Kidney (tissue), 14 donors: ENCODE data around the gene TTC8. TPM values are rescaled to one million over a fixed set of nuclear protein-coding genes. Genes with fewer than 3 reads are reported as not detected.

Experiments used
- DNase-seq, 5 donors: peaks; one replicate each; pipeline ENCODE4 v3.0.0-alpha.2; 2013 to 2020
- FAIRE-seq: peaks from 2 replicates; lab custom pipeline; 2012; peaks lifted over from hg19 to GRCh38; lab: Jason Lieb, UNC
- H3K27ac ChIP-seq, 2 donors: one replicate each; pipeline ENCODE4 v1.7.0; 2013; ENCODE audit warnings: low read depth in 2 of 2, low read length in 2 of 2, inconsistent platforms in 1 of 2
- H3K27me3 ChIP-seq: one replicate; pipeline ENCODE4 v1.7.1; 2013; ENCODE audit warnings: low read length, inconsistent platforms; ENCODE audit not compliant: control insufficient read depth, insufficient read depth
- H3K36me3 ChIP-seq, 3 donors: one replicate each; pipeline versions ENCODE4 v1.7.0 to v1.7.1; 2013; ENCODE audit warnings: low read length in 3 of 3, control low read depth in 1 of 3, inconsistent platforms in 1 of 3; ENCODE audit not compliant: insufficient read depth in 3 of 3, control insufficient read depth in 2 of 3
- H3K4me1 ChIP-seq, 3 donors: one replicate each; pipeline versions ENCODE4 v1.7.0 to v1.7.1; 2013; ENCODE audit warnings: low read length in 3 of 3, inconsistent platforms in 1 of 3, low read depth in 1 of 3; ENCODE audit not compliant: control insufficient read depth in 2 of 3, insufficient read depth in 2 of 3
- H3K4me3 ChIP-seq, 3 donors: one replicate each; pipeline versions ENCODE4 v1.7.0 to v1.8.1; 2013; ENCODE audit warnings: low read length in 3 of 3, control low read depth in 1 of 3, inconsistent platforms in 1 of 3
- H3K9ac ChIP-seq, 3 donors: one replicate each; pipeline versions ENCODE4 v1.7.0 to v1.7.1; 2013; ENCODE audit warnings: low read length in 3 of 3, control low read depth in 1 of 3, inconsistent platforms in 1 of 3
- H3K9me3 ChIP-seq, 3 donors: one replicate each; pipeline versions ENCODE4 v1.7.0 to v1.7.1; 2013; ENCODE audit warnings: low read length in 3 of 3, control low read depth in 1 of 3, inconsistent platforms in 1 of 3; ENCODE audit not compliant: control insufficient read depth in 2 of 3, insufficient read depth in 1 of 3
- CTCF ChIP-seq: IDR thresholded peaks from 3 replicates; pipeline ENCODE4 v1.5.1; 2012; ENCODE audit warnings: mild to moderate bottlenecking, moderate library complexity, borderline replicate concordance; ENCODE audit not compliant: insufficient read depth; ENCODE audit errors: extremely low read depth
- intact Hi-C: fragments of 100-400 bp; cut with DNase I; formaldehyde crosslinking; loops from one replicate; pipeline ENCODE4 v1.11.1; 2022
- polyA plus RNA-seq: library from polyadenylated mRNA; stranded (reverse); fragments of 350-450 nt; fragmentation: Illumina TruSeq; extraction: RNeasy Lipid Tissue Mini Kit (QIAGEN cat#74804); gene quantifications from one replicate; pipeline ENCODE4 v1.2.3, GENCODE V29; 2014; ENCODE audit warnings: low read depth, low replicate concordance; ENCODE audit not compliant: insufficient read depth
- total RNA-seq: library from RNA; stranded (reverse); fragmentation: NEBNext Ultra II Directional; extraction: Animal tissue kit (Norgen Biotek cat#: 25700); gene quantifications from one replicate; pipeline ENCODE4 v1.2.1, GENCODE V29; 2021
- donor health status: control.
- donor health status: control.
- donor health status: control.
- donor health status: control.
- donor health status: control.
- donor health status: DM: yes; HTN: yes; CAD: no.
- donor health status: Normal renal cell carcinoma (clear cell type).

Gene TTC8
- total and polyA plus RNA-seq, 2 donors from 2014 or later, result 14.0 to 17.2 TPM

- Histone ChIP-seq H3K4me3 (no peak overlapping the region), H3K27me3 (no peaks in the 10 kb centered on the region), H3K4me1 (peaks cover 0 to 5% (median 0%) of the 10 kb centered on the region in 3 donors), H3K9ac (no peak overlapping the region), H3K36me3 (no peaks in the 10 kb centered on the region), H3K9me3 (no peaks in the 10 kb centered on the region), H3K27ac (no peak overlapping the region)
- FAIRE-seq, result no peak
- no peak for TF ChIP-seq CTCF
- intact Hi-C loops, result no loop called here
- DNase-seq, result no peak
These were observed 6.8 kb downstream of the TTC8 start for GRCh38 chr14:88831284-88831683.

- no peak overlapping the region for H3K27ac ChIP-seq
- no peaks in the 10 kb centered on the region for H3K27me3 ChIP-seq
- H3K4me1 ChIP-seq, result peaks cover 0 to 5% (median 0%) of the 10 kb centered on the region in 3 donors
- H3K9ac ChIP-seq, result no peak overlapping the region
- no peak for FAIRE-seq
- no peaks in the 10 kb centered on the region for H3K9me3 ChIP-seq
- no peak for TF ChIP-seq CTCF
- no peak for DNase-seq
- no peaks in the 10 kb centered on the region for H3K36me3 ChIP-seq
- no peak overlapping the region for H3K4me3 ChIP-seq
- intact Hi-C loops, result no loop called here
These were observed 10.5 kb downstream of the TTC8 start for GRCh38 chr14:88834883-88835431.

- H3K4me3 ChIP-seq, result no peak overlapping the region
- no peaks in the 10 kb centered on the region for H3K9me3 ChIP-seq
- no peak overlapping the region for H3K27ac ChIP-seq
- no peaks in the 10 kb centered on the region for H3K27me3 ChIP-seq
- DNase-seq, result peak in 1 of 5 donors; percentile 9
- H3K4me1 ChIP-seq, result peaks cover 0 to 5% (median 0%) of the 10 kb centered on the region in 3 donors
- no peak overlapping the region for H3K9ac ChIP-seq
- no peak for TF ChIP-seq CTCF
- H3K36me3 ChIP-seq, result no peaks in the 10 kb centered on the region
- no peak for FAIRE-seq
- intact Hi-C loops, result no loop called here
These were observed 11.2 kb downstream of the TTC8 start for GRCh38 chr14:88835661-88836060.

GRCh38 chr14:88837495-88837894 lies 13.0 kb downstream of the TTC8 start:
- FAIRE-seq (no peak), DNase-seq (no peak)
- no peak overlapping the region for H3K27ac ChIP-seq
- TF ChIP-seq CTCF, result no peak
- peaks cover 0 to 5% (median 0%) of the 10 kb centered on the region in 3 donors for H3K4me1 ChIP-seq
- intact Hi-C loops, result no loop called here
- no peaks in the 10 kb centered on the region for H3K9me3 ChIP-seq
- no peak overlapping the region for H3K9ac ChIP-seq
- H3K27me3 ChIP-seq, result no peaks in the 10 kb centered on the region
- no peaks in the 10 kb centered on the region for H3K36me3 ChIP-seq
- H3K4me3 ChIP-seq, result no peak overlapping the region
